HG03139 (cell line): Measurements from ENCODE around the gene SLC15A3.
"Not testable (repeated sequence)": the region's sequence is repeated elsewhere in the genome, so short reads cannot be mapped to it uniquely, and the experiment has no call there.

Experiments used
- ATAC-seq: cut with Tn5 transposase; IDR thresholded peaks from one replicate; pipeline ENCODE4 v1.9.1; 2021; ENCODE audit not compliant: unreplicated experiment

Gene SLC15A3

DNA sequence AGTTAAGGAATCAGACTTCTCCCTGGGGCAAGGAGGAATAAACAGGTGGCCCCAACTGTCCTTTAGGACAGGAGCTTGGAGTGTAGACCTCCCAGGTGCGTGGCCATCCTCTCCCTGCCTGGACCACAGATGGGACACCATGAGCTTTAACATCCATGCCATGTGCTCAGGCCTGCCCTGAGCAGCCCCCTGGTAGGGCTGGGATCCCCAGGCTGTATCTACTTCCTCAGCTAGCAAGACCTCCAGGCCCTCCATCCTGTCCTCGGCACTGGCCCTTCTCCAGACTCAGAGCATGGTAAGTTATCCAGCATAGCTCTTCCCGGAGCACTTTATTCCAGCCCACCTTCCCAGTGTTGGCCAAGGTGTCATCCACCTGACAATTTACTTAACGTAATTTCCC is 25.2 kb upstream of the SLC15A3 start:
- ATAC-seq: no peak

DNA sequence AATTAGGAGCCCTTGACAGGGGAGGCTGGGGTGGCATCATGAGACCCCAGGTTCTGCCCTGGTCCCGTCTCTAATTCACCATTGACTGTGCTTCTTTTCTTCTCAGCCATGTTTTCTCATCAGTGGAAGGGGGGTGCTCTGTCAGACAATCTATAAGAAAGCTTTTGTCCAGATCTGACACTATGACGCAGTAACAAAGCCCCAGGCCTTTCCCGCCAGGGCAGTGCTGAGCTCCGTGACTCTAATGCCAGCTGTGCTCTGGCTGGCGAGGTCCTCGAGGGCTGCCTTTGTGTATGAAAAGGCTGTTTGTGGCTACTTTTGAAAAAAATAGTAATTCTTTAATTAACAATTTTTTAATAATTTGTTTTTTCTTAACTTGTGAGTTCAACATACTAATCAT is 22.8 kb upstream of the SLC15A3 start:
- ATAC-seq: no peak

DNA sequence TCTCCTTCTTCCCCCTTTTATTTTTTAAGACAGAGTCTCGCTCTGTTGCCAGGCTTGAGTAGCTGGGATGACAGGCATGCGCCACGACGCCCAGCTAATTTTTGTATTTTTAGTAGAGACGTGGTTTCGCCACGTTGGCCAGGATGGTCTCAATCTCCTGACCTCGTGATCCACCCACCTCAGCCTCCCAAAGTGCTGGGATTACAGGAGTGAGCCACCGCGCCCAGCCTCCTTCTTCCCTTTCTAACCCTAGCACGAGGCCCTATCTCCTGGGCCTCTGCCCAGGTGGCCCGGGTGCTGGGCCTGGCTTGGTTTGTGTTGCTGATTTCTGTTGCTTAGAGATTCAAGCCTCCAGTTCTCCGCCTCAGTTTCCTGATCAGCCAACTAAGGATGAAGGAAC is 22.3 kb upstream of the SLC15A3 start:
- ATAC-seq: not testable (repeated sequence)

DNA sequence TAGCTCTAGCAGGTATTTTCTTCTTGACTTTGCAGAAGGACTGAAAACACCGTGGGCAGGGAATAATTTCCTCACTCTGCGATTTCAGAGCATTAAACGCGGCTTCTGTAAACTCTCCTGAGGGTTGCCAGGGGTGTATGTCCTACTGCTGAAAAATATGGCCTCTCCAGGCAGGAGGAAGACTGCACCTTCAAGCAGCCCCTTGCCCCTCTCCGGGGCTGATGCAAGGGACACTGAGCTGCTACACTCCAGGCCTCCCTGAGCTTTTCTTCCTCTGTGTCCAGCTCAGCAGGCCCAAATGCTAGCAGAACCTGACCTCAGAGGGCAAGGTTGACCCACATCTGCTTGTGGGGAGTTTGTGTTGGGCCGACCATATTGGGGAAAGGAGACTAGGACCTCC is 21.7 kb upstream of the SLC15A3 start:
- ATAC-seq: no peak

DNA sequence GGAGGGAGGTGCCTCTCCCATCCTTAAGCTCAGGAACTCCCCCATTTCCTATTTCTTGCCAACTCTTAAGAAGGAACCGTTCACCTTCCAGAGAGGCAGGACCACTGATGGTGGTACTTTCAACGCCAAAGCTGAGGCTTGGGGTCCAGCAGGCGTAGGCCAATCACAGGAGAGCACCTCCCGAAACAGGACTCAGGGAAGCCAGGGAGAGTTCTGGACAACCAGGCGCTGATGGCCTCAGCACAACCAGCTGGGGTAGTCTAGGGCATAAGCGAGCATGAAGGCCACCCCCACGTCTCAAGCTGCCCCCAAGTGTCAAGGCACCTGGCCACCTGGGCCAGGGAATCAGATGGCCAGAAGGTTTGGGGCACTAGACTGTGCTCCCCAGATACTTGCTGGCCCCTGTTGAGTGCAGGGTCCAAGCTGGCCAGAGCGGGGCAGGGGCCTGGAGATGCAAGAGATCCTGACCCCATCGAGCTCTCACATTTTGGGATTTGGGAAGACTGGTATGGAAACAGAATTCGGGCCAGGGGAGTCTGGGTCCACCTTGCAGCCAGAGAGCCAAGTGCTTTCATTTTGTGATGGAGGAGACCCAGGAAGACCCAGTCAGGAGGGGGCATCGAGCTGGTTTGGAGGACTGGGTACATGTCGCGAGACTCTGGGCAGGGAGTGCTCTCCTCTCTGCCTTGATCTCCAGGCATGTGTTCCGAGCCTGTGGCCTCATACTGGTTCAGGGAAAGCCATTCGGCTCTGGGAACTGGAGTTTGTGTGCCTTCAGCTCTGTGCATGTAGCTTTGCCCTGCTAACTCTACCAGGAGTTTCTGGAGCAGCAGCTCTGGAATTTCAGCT is 20.4 kb upstream of the SLC15A3 start:
- ATAC-seq: no peak

DNA sequence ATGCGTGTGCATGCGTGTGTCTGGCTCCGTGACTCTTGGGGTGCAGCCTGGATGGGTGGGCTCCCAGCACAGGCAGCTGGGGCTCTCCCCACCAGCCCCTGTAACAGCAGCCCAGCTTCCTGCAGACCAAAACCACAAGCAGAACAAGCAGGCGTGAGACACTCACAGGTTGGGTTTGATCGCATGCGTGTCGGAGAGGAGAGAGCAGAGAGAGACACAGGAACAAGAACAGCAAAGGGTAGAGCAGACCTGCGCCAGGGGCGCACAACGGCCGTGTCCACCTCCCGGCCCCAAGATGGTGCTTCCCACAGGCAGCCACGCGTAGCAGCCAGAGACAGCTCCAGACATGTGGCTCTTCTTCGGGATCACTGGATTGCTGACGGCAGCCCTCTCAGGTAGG is 19.5 kb upstream of the SLC15A3 start, which contains the start of gene CD6:
TSS of gene CD6 (plus strand) at position 161 of the 400 bp plus-strand sequence. CDS start at position 347, 186 bp downstream.
- no peak for ATAC-seq

DNA sequence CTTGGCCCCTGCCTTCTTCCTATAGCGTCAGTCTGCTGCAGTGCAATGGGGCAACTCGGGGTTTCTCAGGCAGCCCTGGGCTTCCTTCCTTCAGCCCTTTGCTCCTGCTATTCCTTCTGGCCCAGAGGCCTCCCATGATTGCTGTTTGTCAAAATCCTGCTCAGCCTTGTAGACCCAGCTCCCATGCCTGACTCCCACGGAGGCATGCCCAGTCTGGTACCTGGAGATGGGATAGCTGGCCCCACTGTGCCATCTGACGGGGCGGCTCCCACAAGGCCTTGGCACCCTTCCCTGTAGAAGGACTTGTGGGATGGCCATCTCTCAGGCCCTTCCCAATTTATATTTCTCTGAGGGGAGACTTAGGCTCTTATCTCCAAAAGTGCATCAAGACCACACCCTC is 18.9 kb upstream of the SLC15A3 start:
- ATAC-seq: no peak

DNA sequence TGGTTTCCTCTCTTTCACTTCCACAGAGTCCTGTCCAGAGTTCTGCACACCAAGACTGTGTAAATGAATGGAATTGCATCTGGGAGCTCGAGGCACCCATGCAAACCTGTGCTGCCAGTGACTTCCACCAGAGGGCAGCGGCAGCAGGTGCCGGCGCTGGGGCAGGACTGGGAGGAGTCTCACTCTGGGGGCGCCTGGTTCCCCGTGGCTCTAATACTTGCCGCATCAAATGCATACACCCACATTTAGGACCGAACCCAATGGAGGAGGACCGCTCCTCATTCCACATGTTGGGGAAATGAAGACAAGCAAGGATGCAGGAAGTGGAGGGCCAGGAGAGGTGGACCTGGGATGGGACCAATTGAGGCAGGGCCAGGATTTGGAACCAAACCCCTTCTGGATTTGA is 18.4 kb upstream of the SLC15A3 start:
- ATAC-seq: no peak

DNA sequence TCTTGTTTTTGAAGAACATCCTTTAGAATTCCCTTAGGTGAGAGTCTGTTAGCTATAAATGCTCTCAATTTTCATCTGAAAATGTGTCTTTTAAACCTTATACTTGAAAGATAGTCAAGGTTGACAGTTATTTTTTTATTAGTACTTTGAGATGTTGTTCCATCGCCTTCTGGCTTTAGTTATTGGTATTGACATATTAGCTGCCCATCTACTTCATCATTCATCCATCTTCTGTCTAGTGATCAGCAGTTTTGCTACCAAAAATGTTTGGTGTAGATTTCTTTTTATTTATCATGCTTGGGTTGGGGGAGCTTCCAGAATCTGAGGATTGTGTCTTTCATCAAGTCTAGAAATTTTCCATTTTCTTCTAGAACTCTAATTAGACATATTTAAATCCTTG is 16.2 kb upstream of the SLC15A3 start:
- no peak for ATAC-seq

DNA sequence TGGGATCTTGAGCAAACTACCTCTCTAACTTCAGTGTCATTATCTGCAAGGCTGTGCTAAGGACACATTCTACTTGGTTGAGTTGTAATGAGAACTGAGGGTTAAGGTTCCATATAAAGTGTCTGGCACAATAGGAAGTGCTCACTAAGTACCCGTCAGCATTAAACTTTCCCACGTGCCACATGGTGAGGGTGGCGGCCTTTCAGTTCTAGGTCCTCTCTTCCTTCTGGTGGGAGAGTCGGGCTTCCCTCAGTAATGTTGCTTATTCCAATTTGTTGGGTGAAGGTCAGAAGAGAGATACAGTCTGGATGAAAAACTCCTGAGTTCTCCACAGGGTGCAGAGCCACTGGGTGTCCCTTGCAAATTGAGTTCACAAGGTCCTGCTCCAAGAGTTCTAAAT is 14.9 kb upstream of the SLC15A3 start:
- ATAC-seq: no peak

DNA sequence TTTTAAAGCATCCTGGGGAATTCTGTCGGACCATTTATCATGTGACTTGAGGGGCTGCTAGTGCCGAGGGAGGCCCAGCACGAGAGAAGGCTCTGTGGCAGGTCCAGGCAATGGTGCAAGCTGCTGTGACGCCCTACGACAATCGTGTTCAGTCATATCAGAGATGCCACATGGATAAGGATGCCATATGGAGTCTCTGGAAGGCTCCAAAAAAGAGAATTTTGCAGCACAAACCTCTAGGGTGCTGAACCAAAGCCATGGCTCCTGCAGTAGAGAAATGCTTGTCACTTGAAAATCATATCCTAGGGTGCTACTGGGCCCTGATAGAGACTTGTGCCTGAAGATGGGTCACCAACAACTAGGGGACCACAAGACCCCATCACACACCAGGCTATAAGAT is 12.8 kb upstream of the SLC15A3 start:
- no peak for ATAC-seq

DNA sequence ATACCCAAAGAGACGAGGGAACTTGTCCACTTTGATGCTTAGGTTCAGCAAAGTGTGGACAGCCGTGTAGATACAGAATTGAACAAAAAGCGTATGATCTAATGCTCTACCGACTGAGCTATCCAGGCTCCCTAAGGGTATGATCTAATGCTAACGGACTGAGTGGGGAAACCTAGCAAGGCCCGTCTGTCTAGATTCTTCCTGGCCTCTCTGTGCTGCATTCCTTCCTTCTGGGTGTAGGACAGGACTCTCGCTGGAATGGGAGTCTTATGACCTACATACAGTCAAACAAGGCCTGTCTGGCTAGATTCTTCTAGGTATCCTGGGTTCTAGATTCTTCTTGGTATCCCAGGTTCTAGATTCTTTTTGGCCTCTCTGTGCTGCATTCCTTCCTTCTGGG is 8.4 kb upstream of the SLC15A3 start:
- ATAC-seq: no peak

DNA sequence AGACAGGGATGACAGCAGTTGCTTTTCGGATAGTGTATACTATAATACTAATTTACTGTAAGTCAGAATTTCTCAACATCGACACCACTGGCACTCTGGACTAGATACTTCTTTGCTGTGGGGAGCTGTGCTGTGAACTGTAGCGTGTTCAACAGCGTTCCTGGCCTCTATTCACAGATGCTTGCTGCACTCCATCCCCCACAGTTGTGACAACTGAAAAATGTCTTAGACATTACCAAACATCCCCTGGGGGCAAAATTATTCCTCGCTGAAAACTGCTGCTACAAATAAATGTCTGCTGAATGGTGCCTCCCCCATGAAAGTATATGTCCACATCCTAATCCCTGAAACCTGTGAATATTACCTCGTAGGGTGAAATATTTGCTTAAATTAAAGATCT is 7.5 kb upstream of the SLC15A3 start:
- ATAC-seq: no peak

DNA sequence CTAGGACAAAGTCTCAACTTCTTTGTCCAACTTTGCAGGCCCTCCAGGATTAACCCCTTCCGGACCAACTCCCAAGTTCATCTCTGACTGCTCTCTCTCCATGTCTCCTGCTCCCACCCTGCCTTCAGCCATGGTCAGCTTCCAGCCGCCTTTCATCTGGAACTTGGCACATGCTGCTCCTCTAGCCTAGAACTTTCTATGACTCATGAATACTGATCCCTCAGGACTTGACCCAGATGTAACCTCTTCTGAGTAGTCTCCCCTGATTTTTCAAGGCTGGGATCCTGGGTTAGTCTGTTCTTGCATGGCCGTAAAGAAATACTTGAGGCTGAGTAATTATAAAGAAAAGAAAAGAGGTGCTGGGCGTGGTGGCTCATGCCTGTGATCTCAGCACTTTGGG is 5.2 kb upstream of the SLC15A3 start:
- ATAC-seq: no peak

DNA sequence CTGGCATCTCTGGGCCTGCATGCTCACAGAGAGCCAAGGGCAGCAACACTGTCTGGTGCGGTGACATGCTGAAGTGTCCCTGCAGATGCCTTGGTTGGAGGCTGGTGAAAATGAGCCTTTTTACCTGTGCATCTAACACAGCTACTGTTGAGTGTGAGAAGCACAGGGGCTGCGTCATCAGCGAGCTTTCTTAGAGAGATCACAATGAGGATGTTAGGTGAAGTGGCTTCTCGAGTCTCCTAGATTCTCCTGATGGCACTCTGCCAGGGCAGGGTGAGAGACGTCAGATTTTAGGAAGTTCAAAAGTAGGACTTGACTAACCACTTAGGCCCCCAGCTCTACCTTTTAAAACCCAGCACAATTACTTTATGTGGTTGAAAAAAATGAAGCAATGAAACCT is 3.6 kb upstream of the SLC15A3 start:
- no peak for ATAC-seq

DNA sequence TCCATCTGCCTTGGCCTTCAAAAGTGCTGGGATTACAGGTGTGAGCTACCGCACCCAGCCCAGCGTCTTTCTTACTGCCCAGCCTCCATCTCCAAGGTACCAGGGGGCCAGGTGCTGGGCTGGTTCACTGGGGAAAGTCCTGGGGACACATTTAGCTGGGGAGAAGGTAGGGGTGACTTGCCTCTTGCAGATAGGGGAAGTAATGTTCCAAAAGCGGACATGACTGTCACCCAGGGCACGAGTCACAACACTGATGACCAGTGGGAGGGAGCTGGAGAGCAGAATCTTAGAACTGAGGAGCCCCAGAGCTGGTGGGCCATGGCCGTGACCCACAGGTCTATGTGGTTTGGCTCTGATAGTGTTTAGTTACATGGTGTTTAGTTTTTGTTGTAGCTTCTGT is 2.4 kb upstream of the SLC15A3 start:
- no peak for ATAC-seq

DNA sequence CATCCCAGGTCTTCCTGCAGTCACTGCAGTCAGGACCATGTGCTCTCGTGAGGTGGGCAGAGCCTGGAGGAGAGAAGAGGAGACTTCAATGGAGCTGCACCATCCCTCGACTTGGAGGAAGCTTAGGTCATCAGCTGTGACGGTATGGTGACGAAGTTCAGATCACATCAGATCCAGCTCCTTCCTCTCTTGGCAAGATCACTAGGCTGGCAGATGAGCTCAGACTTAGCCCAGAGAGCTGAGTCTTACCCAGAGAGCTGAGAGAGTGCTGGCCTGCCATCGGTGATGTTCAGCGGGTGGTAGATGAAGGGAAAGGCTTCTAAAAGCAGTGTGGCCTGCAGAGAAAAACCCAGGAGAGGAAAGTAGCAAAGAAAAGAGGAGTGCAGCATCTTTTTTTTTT is 1.8 kb upstream of the SLC15A3 start:
- ATAC-seq: no peak

DNA sequence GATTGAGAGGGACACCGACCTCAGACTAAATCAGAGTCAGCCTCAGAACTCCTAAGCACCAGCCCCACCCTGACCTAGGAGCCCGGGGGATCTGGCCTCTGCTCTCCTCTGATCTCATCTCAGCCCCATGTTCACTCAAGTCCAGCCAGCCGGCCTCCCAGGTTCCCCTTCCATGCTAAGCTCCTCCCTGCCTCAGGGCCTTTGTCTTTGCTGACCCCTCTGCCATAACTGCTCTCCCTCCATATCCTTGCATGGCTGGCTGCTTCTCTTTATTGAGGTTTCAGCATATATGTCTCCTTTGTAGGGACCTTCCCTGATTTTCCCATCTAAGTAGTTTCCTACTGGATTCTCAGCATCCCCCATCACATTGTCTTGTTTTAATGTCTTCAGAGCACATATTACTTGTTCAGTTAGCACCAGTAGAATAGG is 780 bp upstream of the SLC15A3 start:
- no peak for ATAC-seq

DNA sequence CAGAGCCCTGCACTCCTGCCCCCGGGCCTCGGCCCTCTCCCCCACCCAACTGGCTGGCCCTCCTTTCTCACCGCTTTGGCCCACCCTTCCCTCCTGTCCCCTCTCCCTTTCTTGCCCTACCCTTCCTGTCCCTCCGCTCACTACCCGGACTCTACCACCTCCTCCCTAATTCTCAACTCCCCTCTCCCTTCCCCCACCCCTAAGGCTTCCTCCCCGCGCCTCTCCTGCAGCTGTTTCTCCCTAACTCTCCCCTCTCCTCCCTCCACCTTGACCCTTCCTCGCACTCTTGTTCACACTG is 421 bp downstream of the SLC15A3 start:
- ATAC-seq: no peak

DNA sequence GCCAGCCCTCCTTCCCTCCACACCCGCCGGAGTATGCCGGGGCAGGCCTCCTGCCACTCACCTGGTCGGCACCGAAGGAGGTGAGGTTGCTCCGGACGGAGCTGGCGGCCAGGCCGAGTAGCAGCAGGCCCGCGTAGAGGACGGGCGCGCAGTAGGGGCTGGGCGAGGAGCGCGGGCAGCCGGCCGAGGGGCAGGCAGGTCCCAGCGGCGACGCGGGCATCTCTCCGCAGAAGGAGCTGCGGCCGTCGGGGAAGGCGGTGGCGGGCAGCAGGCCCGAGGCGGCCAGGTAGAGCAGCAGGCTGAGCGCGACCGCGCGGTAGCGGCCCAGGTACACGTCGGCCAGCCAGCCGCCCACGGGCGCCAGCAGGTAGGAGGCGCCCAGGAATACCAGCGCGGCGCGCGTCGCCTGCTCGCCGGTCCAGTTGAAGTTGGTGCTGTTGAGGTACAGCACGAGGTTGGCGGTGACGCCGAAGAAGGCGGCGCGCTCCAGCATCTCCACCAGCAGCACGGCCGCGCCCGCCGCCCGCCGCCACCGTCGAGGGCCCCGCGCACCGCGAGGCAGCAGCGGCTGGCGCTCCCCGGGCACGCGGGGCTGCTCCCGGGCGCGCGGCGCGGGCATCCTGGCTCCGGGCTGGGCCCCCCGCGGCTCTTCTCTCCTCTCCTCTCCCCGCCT is 907 bp downstream of the SLC15A3 start:
- no peak for ATAC-seq

DNA sequence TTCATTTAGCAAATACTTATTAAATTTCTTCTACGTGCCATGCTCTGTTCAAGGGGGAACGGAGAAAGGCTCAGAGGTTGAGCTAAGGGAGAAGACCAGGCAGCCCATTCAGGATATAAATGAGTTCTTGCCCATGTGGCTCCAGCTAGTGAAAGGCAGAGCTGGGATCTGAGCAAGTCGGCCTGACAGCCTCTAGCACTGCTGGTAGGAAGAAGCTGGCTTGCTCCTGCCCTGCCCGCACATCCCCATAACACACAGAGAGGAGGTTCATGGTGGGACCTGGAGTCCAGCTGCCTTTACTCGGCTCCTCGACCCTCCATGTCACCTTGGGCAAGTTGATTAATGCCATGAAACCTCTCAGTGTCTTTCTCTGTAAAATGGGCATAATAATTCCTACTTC is 2.0 kb downstream of the SLC15A3 start:
- no peak for ATAC-seq

DNA sequence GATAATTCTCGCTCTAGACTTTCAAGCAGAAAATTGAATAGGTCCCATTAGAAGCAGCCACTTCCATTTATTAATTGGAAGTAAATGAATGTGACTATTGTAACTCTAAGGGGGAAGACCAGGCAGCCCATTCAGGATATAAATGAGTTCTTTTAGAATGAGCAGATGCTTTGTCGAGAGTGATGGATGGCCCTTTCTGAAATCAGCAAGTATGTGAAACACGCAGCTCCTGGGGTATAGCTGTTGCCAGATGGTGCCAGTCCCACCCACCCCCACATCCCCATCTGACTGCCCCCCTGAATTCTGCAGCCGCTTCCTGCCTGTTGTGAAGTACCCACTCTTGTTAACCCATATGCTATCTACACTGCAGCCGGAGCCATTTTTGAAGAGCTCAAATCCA is 3.7 kb downstream of the SLC15A3 start:
- no peak for ATAC-seq

DNA sequence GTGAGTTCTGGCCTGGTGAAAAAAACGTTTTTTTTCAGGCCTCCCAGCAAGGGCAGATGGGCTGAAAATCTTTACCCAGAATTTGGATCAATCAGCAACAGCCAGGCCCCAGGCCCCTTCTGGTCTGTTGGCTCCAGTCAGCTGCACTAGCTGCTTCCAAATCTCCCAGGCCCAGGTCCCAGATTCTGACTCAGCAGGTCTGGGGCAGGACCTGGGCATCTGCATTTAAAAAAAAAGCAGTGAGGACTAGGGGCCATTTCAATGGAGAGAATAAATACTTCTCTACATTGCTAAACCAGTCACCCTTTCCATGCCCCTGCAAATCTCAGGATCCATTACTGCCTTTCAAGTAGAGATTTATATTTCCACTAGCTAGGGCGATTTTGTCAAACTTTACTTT is 4.3 kb downstream of the SLC15A3 start:
- ATAC-seq: no peak
